Measurements from ENCODE around the gene ZBTB20.

The ZBTB20 gene

DNA sequence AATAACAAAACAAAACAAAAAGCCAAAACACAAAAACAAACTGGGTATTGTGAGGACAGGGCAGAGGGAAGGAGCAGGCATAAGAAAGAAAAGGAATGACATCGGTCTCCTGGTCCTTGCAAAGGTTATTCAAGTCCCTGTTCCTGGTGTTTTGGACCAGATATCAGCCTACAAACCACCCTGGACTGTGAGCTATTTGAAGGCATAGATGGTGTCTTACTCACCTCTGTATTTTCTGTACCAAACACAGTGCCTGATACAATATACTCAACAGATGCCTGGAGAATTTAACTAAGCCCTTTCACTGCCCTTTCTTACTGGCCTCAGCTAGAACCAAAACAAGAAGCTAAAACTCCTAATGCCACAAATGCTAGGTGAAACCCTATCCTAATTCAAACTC lies 656.3 kb downstream of the ZBTB20 start:
- TF ChIP-seq EZH2phosphoT487 (conservative IDR thresholded peaks at IDR 0.05; ENCODE audit: low read length) = no peak
- TF ChIP-seq, protein P1, sequence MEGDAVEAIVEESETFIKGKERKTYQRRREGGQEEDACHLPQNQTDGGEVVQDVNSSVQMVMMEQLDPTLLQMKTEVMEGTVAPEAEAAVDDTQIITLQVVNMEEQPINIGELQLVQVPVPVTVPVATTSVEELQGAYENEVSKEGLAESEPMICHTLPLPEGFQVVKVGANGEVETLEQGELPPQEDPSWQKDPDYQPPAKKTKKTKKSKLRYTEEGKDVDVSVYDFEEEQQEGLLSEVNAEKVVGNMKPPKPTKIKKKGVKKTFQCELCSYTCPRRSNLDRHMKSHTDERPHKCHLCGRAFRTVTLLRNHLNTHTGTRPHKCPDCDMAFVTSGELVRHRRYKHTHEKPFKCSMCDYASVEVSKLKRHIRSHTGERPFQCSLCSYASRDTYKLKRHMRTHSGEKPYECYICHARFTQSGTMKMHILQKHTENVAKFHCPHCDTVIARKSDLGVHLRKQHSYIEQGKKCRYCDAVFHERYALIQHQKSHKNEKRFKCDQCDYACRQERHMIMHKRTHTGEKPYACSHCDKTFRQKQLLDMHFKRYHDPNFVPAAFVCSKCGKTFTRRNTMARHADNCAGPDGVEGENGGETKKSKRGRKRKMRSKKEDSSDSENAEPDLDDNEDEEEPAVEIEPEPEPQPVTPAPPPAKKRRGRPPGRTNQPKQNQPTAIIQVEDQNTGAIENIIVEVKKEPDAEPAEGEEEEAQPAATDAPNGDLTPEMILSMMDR (IDR thresholded peaks at IDR 0.05; ENCODE audit: insufficient read depth, low read length, poor library complexity, severe bottlenecking) = no peak
- Histone ChIP-seq H4K20me1 (ENCODE audit: low read depth, low read length) (no peaks in the 10 kb centered on the region), H3K9ac (ENCODE audit: low read length) (no peak overlapping the region), H3K9me2 (replicated peaks; ENCODE audit: insufficient read depth, low read length) (no peaks in the 10 kb centered on the region), H3F3A (ENCODE audit: insufficient read depth) (no peaks in the 10 kb centered on the region), H3K9me3 (ENCODE audit: insufficient read depth, low read length) (no peaks in the 10 kb centered on the region), H3K27ac (ENCODE audit: low read depth, low read length) (no peak overlapping the region), H3K4me2 (ENCODE audit: low read depth, low read length, poor library complexity, severe bottlenecking) (no peak overlapping the region), H3K4me3 (ENCODE audit: insufficient read depth, low read length, poor library complexity, severe bottlenecking) (no peak overlapping the region), H2AFZ (ENCODE audit: low read depth, low read length, severe bottlenecking) (no peak overlapping the region), H3K27me3 (ENCODE audit: low read length) (no peaks in the 10 kb centered on the region), H3K79me2 (ENCODE audit: insufficient read depth, low read length) (no peaks in the 10 kb centered on the region), H3K36me3 (ENCODE audit: low read length) (no peaks in the 10 kb centered on the region)

- Histone ChIP-seq H4K20me1 (ENCODE audit: low read depth, low read length) (no peaks in the 10 kb centered on the region), H3K27me3 (ENCODE audit: low read length) (no peaks in the 10 kb centered on the region), H3K9ac (ENCODE audit: low read length) (no peak overlapping the region), H2AFZ (ENCODE audit: low read depth, low read length, severe bottlenecking) (no peak overlapping the region), H3K4me2 (ENCODE audit: low read depth, low read length, poor library complexity, severe bottlenecking) (no peak overlapping the region), H3K9me3 (ENCODE audit: insufficient read depth, low read length) (no peaks in the 10 kb centered on the region), H3K9me2 (replicated peaks; ENCODE audit: insufficient read depth, low read length) (no peaks in the 10 kb centered on the region), H3F3A (ENCODE audit: insufficient read depth) (no peaks in the 10 kb centered on the region), H3K4me3 (ENCODE audit: insufficient read depth, low read length, poor library complexity, severe bottlenecking) (no peak overlapping the region), H3K79me2 (ENCODE audit: insufficient read depth, low read length) (no peaks in the 10 kb centered on the region), H3K36me3 (ENCODE audit: low read length) (no peaks in the 10 kb centered on the region), H3K27ac (ENCODE audit: low read depth, low read length) (no peak overlapping the region)
- no peak for TF ChIP-seq EZH2phosphoT487 (conservative IDR thresholded peaks at IDR 0.05; ENCODE audit: low read length)
- TF ChIP-seq, protein P1 (IDR thresholded peaks at IDR 0.05; ENCODE audit: insufficient read depth, low read length, poor library complexity, severe bottlenecking) = no peak
Measured at GRCh38 chr3:114487502-114487901, 659.6 kb downstream of the ZBTB20 start.

- H3F3A ChIP-seq (ENCODE audit: insufficient read depth) = no peaks in the 10 kb centered on the region
- no peaks in the 10 kb centered on the region for H3K9me3 ChIP-seq (ENCODE audit: insufficient read depth, low read length)
- TF ChIP-seq EZH2phosphoT487 (conservative IDR thresholded peaks at IDR 0.05; ENCODE audit: low read length) = no peak
- no peaks in the 10 kb centered on the region for H3K9me2 ChIP-seq (replicated peaks; ENCODE audit: insufficient read depth, low read length)
- no peak overlapping the region for H3K27ac ChIP-seq (ENCODE audit: low read depth, low read length)
- H4K20me1 ChIP-seq (ENCODE audit: low read depth, low read length) = no peaks in the 10 kb centered on the region
- no peak overlapping the region for H3K4me2 ChIP-seq (ENCODE audit: low read depth, low read length, poor library complexity, severe bottlenecking)
- no peak overlapping the region for H2AFZ ChIP-seq (ENCODE audit: low read depth, low read length, severe bottlenecking)
- H3K9ac ChIP-seq (ENCODE audit: low read length) = no peak overlapping the region
- no peaks in the 10 kb centered on the region for H3K79me2 ChIP-seq (ENCODE audit: insufficient read depth, low read length)
- no peak overlapping the region for H3K4me3 ChIP-seq (ENCODE audit: insufficient read depth, low read length, poor library complexity, severe bottlenecking)
- H3K27me3 ChIP-seq (ENCODE audit: low read length) = no peaks in the 10 kb centered on the region
- H3K36me3 ChIP-seq (ENCODE audit: low read length) = no peaks in the 10 kb centered on the region
Measured at GRCh38 chr3:114484919-114485318, 662.2 kb downstream of the ZBTB20 start.

- H3K27me3 ChIP-seq (ENCODE audit: low read length) = no peaks in the 10 kb centered on the region
- no peaks in the 10 kb centered on the region for H3K79me2 ChIP-seq (ENCODE audit: insufficient read depth, low read length)
- H4K20me1 ChIP-seq (ENCODE audit: low read depth, low read length) = no peaks in the 10 kb centered on the region
- H2AFZ ChIP-seq (ENCODE audit: low read depth, low read length, severe bottlenecking) = no peak overlapping the region
- no peak overlapping the region for H3K27ac ChIP-seq (ENCODE audit: low read depth, low read length)
- H3K9me3 ChIP-seq (ENCODE audit: insufficient read depth, low read length) = no peaks in the 10 kb centered on the region
- no peak overlapping the region for H3K4me3 ChIP-seq (ENCODE audit: insufficient read depth, low read length, poor library complexity, severe bottlenecking)
- H3K4me2 ChIP-seq (ENCODE audit: low read depth, low read length, poor library complexity, severe bottlenecking) = no peak overlapping the region
- no peak for TF ChIP-seq EZH2phosphoT487 (conservative IDR thresholded peaks at IDR 0.05; ENCODE audit: low read length)
- TF ChIP-seq, protein P1 (IDR thresholded peaks at IDR 0.05; ENCODE audit: insufficient read depth, low read length, poor library complexity, severe bottlenecking) = no peak
- H3F3A ChIP-seq (ENCODE audit: insufficient read depth) = no peaks in the 10 kb centered on the region
- H3K36me3 ChIP-seq (ENCODE audit: low read length) = no peaks in the 10 kb centered on the region
- no peak overlapping the region for H3K9ac ChIP-seq (ENCODE audit: low read length)
- no peaks in the 10 kb centered on the region for H3K9me2 ChIP-seq (replicated peaks; ENCODE audit: insufficient read depth, low read length)
Measured at GRCh38 chr3:114481113-114481512, 666.0 kb downstream of the ZBTB20 start.

All from SU-DHL-6 (cell line).